Activated CD4-positive, alpha-beta T cell treated with anti-CD3 and anti-CD28 coated beads, Interleukin-10, Interleukin-2, amounts not matched to agents 100 ng/mL and 50 ng/mL, durations not matched to agents 16 hours and 8 hours (primary cell): ENCODE data around the gene GAS7.
A peak's percentile ranks its signal among the peaks of the same experiment; 100 is the strongest.
"Not testable (repeated sequence)": the region's sequence is repeated elsewhere in the genome, so short reads cannot be mapped to it uniquely, and the experiment has no call there.

Source experiments
- DNase-seq: peaks from one replicate; pipeline ENCODE4 v3.0.0-alpha.2; 2020

The GAS7 gene

DNA sequence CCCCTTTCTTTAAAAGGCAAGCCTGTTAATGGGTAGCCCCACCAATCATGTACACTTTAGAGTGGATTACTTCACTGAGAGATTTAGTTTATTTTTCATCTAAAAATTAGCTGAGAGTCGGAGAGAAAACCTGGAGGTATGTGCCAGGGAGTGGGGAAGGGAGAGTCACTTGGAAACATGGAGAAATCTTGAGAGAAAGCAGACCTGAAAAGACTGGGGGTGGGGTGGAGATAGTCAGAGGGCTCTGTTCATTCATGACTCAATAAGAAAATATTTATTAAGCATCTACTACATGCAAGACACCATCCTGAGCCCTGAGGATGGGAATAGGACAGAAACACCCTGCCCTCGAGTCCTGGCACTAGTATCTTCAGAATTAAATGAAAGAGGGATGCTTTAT, 265.9 kb downstream of the GAS7 start:
- DNase-seq: no peak

- DNase-seq: no peak
Measured at GRCh38 chr17:9931144-9931741, 267.2 kb downstream of the GAS7 start.

DNA sequence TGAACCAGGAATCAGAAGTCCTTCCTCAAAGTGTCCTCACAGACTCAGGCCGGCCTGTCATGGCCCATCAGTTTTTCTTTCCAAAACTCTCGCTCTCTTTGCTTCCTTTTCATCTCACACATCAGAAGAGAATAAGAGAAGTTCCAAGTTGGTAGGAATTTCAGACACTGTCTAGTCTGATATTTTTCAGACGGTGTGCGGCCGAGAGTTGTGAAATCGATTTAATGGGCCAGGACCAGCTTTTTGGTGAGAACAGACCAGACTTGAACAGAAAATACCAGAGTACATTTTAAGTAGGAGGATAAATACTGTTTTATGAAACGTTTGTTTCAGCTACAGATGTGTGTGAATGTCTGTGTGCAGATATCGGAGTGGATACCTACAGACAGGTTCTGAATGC, 268.5 kb downstream of the GAS7 start:
- DNase-seq: no peak

DNA sequence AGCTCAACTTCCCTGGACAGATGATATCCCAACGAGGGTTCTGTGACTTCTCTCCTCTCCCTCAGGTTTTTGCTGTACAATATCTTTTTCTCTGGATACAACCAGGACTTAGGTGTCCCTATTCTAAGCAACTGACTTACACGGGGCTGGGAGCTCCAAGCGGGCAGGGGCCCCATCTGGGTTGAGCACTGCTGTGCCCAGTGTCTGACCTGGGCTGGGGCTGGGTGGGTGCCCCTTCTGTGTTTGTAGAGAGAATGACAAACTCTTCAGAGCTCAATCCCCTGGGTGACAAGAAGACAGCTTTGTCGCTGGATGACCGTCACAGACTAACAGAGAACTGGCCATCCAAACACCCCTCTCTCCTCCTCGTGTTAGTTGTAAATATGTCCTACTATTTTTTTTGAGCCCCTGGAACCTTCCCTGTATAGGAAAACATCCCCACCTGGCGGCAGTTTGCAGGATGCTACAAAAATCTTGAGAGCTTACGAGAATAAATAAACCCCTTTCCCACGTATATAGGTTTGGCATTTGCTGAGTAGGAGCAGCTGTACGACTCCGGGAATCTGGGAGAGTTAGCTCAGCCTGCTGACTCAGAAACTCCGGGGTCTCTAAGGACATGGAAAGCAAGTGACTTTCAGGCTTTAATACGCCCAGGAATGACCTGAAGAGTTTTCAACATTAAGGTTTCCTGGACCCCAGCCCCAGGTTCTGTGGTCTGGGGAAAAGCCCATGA, 269.6 kb downstream of the GAS7 start:
- no peak for DNase-seq

GRCh38 chr17:9926150-9926804, 272.1 kb downstream of the GAS7 start:
- DNase-seq: no peak

DNA sequence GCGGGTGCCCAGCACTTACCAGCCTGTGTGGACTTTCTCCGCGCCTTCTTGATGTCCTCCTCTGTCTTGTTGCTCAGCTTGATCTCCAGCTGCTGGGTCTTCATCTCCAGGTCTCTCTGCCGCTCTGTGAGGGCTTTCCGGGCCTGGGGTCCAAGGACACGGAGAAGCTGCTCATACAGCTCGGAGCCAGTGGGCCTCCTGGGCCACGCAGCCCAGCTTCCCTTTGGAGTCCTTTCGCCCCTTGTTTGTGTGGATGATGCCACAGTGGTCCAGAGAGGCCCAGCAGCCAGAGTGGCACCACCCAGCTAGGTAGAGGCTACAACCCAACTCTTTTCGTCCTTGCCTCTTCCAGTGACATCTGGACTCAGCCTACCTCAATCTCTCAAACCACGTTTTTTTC, 272.9 kb downstream of the GAS7 start:
- no peak for DNase-seq

- DNase-seq: peak; percentile 70
Measured at GRCh38 chr17:9924735-9925191, 273.6 kb downstream of the GAS7 start.

- DNase-seq: no peak
Measured at GRCh38 chr17:9922012-9922848, 276.2 kb downstream of the GAS7 start.

- not testable (repeated sequence) for DNase-seq
Measured at GRCh38 chr17:9921216-9921615, 277.2 kb downstream of the GAS7 start.

- DNase-seq: no peak
Measured at GRCh38 chr17:9918804-9919352, 279.5 kb downstream of the GAS7 start.

GRCh38 chr17:9918352-9918751, 280.1 kb downstream of the GAS7 start:
- DNase-seq: no peak

GRCh38 chr17:9917801-9918200, 280.6 kb downstream of the GAS7 start:
- no peak for DNase-seq

DNA sequence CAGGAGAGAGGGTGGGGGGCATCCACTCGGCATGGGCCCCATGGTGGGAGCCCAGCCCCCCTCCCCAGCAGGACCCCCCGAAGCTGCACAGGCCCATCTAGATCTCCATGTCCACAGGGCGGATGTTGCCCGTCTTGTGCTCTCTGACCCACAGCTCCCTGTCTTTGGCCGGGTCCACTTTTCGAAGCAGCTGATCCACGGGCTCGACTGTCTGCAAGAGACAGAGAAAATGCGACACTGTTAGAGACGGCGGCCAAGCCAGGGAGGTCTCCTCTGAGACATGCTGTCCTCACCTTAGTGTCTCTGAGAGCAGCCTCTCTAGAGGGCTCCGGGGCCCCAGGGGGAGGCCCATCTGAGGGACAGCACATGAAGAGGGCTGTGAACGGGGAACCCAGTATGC, 281.3 kb downstream of the GAS7 start:
- no peak for DNase-seq

GRCh38 chr17:9916108-9916507, 282.3 kb downstream of the GAS7 start:
- no peak for DNase-seq

- DNase-seq: no peak
Measured at GRCh38 chr17:9913476-9913875, 284.9 kb downstream of the GAS7 start.

GRCh38 chr17:9912121-9913099, 286.0 kb downstream of the GAS7 start:
- no peak for DNase-seq

DNA sequence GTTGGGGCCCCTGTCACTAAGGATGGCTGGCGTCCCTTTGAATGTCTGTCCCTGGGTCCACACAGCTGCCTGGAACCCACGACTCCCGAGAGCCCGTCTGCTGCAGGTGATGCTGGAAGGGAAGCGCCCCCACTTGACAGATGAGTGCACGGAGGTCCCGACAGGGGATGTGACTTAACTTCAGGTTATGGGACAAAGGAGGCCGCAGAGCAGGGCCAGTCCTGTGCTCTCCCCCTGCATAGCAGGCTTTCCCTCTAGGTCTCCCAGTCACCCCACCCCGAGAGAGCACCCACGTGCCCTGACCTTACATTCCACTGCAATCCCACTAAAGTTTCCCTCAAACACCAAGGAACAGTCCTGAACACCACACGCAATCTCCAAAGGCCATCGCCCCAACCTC, 287.3 kb downstream of the GAS7 start:
- no peak for DNase-seq

DNA sequence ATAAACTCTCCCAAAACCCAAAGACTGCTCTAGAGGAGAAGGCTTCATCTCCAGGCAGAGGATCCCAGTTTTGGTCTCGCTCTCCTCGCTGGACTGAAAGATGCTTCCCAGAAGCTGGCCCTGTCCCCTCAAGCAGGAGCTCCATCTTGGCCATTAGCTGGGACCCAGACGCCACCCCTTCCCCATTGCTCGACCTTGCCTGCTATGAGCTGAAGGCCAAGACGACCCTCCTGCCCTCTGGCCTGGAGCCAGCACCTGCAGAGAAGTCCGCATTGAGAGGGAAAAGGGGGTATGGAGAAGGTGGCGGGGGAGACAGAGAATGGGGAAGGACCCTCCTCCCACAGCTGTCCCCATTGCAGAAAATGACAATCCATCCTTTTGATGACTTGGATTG, 289.8 kb downstream of the GAS7 start:
- no peak for DNase-seq

DNA sequence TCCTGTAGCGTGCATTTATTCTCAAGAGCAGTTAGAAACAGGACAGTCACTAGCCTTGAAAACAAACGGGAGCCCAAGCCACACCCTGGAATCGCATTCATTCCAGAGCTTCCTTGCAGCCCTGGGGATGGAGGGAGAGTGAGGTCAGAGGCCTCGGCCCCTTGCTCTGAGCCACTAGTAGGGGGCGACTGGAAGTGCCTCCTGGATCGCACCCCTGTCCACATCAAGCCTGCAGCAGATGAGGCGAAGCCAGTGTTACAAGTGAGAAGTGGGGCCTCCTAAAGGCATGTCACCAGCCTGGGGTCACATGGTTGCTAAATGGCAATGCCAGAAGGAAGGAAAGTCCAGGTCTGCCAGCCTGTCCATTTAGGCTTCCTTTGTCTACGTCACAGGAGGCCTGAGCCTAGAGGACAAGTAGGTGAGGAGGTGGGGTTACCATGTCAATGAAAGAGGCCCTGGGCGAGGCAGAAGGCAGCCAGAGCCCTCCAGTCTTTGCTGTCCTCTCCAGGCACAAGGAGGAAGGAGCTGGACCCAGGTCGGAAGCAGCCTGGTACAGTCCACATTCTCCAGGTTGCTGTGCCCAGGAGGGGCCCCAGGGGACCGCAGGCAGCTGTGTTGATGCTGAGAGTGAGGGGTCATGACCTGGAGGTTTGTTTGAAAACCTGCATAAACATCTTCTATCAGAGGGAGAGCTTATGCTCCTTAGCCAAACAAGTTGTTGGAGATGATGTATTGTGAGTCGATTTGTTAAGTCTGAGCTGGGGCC, 290.3 kb downstream of the GAS7 start:
- no peak for DNase-seq

- DNase-seq: no peak
Measured at GRCh38 chr17:9907131-9907530, 291.3 kb downstream of the GAS7 start.

DNA sequence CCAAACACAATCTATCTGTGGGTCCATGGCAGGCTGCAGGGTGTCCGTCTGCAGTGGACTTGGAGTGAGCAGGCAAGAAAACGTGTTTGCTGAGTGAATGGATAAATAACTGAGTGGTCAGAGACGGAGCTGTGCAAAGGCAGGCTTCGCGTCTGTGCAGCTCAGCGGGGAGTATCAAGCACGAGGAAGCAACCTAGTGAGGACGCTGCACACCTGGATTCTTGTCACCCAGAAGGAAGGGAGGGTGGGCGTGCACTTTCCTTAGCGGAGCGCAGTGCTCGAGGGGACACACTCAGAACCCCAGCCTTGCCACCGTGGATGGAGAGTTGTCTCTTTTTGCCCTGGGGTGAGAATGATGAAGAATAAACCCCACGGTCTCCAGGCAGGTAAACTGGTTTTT, 291.8 kb downstream of the GAS7 start:
- DNase-seq: no peak
